Stimulated activated naive CD4-positive, alpha-beta T cell treated with Interleukin-2 at 50 U/mL for 16 hours (primary cell): ENCODE measurements around the gene GALNS.

Experiments used
- DNase-seq: peaks from one replicate; lab custom pipeline; 2025; lab: John Stamatoyannopoulos, UW

The GALNS gene

DNA sequence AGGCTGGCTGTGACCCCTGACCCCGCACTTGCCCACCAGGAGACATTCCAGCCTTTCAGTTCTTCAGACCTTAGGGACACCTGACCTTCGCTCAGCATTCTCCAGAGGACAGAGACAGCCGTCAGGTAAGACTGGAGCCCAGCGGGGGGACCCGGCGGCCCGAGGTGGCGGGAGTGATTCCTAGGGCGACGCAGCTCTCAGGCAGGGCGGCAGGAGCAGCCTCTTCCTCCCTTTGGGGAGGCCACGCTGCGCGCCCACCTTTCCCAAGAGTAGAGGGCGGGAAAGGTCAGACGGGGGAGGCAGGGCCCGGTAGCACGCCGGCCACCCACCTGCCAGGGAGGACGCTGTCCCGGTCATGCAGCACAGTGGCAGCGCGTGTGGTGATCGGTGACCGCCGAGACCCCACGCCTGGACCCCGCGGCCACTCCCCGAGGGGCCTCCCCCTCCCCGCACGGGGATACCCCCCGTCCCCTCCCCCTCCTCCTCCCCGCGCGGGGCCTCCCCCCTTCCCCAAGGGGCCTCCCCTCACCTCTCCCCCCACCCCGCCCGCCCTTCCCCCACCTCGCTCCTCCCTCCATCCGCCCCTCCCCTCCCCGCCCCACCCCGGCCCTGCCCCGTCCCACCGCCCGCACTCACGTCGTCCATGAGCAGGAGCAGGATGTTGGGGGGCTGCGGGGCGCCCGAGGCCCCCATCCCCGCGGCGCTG lies 472 bp downstream of the GALNS start:
- DNase-seq = peak; percentile 51

DNA sequence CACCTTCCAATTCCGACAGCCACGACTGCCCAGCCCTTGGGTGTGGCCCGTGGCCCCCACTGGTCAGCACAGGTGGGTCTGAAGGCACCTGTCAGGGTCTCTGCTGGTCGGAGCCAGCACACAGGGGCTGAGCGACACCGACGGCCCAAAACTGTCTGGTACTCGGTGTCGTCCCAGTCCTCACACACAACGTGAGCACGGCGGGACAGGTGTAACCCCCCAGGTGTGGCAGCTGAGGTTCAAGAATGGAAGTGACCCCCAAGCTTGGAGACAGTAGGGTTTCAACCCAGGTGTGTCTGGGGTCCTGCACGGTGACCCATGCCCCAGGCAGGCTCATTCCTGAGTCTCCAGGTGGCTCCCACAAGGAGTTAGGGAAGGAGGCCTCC lies 1.0 kb downstream of the GALNS start:
- no peak for DNase-seq

DNA sequence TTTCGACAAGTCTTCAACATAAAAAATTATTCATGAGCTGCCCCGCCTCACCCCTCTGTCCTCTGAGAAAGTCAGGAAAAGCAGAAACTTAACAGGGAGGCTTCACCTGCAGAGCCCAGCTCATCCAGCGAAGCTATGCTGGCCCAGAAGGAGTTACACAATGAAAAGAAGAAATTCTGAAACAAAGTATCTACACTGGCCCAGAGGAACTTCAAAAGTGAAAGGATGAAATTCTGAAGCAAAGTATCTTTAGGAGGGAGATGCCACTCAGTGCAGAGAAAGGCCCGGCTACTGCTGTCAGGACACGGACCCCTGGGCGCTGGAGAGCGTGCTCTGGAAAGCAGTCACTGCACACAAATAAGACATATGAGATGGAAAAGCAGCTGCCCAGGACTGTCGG lies 1.6 kb downstream of the GALNS start:
- no peak for DNase-seq

DNA sequence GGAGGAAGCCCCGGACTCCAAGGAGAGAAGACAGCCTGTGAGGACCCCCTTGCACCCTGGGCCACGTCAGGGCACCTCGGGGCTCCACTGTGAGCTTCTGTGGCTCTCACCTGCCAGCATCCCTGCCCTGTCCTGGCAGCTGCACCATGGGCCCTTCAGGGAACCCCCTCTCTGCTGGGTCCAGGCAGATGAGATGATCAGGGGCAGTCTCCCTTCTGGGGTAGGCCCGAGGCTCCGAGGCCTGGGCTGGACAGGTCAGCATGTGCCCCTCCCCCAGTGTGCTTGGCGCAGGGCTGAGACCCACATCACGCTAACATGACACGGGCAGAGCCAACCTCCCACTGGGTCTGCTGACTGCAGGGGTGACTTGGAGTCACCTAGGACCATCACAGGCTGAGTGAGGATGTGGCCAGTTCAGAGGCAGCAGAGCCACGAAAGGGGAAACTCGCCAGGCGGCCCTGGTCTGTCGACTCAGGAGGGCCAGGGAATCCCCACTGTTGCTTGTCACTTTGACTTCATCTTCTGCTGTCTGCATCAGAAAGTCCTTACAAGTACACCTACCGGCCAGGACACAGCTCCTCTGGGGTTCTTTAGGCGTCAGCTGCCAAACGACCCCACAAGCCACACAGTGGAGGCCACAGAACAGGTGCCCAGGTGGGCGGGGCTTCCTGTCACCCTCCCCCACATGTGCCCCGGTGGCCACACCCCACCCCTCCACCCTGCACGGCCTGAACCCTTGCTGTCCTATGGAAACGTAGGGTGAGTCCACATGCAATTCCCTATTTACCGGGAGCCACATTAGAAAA lies 2.2 kb downstream of the GALNS start:
- no peak for DNase-seq

DNA sequence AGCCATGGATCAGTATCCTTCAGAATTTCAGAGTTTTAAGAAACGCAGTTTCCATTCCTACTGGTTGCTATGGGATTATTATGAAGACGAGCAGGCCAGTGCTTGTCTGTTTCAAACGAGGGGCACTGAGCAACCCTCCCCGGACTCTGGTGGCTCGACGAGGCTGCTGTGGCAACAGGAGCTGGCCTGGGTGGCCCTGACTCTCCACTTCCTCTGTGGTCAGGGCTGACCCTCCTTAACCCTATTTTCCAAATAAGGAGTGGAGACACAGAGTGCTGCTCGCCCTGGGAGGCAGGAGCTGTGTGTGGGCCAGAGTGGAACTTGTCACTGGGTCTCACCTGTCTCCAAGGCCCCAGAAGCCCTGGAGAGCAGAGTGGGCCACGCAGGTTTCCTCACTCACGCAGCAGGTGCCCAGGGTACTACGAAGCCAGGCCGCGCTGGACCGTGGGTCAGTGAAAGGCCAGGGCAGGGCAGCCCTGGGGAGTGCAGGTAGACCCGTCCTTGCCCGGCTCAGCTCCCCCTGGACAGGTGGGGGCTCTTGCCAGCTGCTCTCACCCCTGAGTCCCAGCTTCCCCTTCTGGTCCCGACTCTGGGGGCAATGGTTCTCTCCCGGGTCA lies 3.3 kb downstream of the GALNS start:
- DNase-seq = no peak

DNA sequence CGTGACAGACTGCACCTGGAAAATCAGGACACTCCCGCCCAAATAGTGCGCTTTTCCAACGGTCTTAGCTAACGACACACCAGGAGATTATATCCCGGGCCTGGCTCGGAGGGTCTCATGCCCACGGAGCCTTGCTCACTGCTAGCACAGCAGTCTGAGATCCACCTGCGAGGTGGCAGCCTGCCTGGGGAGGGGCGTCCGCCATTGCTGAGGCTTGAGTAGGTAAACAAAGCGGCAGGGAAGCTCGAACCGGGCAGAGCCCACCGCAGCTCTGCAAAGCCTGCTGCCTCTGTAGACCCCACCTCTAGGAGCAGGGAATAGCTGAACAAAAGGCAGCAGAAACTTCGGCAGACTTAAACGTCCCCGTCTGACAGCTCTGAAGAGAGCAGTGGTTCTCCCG lies 5.1 kb downstream of the GALNS start:
- DNase-seq = no peak

DNA sequence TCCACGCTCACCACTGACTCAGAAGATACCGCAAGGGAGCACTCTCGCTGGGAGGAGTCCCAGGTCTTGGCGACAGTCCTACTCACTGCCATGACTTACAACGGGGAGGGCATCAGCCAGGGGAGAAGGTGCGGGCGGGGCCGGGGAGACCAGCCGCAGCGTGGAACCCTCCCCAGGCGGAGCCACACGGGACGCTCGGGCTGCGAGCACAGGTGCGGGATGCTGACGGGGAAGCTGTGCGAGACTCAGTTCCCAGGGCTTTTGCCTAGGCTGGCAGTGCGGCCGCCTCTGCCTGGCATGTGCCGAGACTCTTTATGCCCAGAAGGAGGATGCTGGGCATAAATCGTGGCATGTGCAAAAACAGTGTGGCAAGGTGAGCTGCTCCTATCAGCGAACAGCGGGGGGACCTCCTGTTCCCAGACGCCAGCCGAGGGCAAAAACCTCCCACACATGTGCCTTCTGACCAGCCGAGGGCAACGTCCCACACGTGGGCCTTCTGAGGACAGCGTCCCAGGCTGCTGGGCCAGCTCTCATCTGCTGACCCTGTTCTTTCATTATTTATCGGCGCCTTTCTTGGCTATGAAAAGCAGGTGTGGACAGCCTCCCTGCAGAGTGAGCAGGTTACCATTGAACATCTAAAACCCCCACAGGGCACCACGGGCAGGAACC lies 6.1 kb downstream of the GALNS start:
- no peak for DNase-seq

DNA sequence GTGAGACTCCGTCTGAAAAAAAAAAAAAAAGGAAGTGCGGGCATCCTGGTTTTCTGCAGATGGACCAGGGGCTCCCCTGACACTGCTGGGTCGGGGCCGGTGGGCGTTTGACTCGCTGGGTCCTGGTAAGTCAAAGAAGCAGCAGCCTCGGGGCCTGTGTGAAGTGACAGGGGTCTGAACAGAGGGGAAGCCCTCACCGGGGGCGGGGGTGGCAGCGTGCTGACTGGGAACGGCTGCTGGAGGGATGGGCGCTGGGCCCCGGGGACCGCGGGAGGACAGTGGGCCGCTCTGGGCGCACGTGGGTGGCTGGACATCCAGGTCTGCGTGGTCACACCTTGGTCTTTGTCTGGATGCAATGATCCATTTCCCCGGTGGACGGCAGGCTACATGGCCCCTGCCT lies 8.2 kb downstream of the GALNS start:
- DNase-seq = no peak

DNA sequence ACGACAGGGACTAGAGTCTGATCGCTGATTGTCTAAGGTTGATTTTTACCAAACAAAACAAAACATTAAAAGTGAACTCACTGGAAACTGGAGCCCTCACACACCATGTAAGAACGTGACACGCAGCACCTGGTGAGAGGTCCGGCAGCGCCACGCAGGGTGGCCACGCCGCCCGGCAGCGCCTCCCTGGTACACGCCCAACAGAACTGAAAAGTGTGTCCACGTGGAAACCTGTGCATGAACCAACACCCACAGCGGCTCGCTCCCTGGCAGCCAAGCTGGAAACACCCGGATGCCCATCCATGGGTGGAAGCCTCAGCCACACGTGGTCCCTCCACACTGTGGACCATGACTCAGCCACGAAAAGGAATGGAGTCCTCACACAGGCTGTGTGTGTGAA lies 9.1 kb downstream of the GALNS start:
- no peak for DNase-seq

DNA sequence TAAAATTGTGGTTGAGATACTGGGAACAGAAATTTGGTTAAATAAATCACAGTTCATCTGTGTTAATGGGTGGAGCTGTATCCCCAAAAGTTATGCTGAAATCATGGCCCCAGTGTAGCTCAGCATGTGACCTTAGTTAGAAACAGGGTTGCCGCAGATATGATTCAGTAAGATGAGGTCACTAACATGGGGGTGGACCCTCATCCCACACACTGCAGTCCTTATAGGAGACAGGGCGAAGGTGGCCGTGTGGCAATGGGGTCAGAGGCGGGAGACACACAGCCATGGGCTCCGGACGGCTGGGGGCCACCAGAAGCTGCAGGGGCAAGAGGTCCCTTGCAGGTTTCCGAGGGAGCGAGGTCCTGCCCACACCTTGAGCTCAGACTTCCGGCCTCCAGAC lies 10.7 kb downstream of the GALNS start:
- DNase-seq = no peak

DNA sequence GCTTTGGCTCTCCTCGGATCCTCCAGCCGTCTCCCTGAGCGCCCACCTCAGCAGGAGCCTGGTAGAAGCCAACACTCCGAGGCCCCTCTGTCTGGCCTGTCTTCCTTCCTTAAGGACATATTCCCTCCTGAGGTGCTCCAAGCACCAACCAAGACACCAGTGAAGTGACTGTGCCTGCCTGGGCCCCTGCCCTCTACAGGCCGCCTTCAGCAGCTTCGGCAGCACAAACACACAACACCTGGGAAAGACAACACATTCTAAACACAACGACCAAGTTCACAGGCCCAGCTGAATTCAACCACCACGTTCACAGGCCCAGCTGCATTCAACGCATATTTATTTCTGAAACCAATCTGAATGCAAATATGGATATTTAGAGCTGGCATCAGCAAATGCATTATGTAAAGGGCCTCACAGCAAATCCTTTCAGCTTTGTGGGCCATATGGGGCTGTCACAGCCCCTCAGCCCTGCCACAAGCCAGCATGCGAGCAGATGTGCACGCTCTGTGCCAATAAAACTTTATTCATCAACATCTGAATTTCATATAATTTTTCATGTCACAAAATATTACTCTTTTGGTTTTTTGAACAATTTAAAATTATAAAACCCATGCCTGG lies 12.2 kb downstream of the GALNS start:
- no peak for DNase-seq

DNA sequence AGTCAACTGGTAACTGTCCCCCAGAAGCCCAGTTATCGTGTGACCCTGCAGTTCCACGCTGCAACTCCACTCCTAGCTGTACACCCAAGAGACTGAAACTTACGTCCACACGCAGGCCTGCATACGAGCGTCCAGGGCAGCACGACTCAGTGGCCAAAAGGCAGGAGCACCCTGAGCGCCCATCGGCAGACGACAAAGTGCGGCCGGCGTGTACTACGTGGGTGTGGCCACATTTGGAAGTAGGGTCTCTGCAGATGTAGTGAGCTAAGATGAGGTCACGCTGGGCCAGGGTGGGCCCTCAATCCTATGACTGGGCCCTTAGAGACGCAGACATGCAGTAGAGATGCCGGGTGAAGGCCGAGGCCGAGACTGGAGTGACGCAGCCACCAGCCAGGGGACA lies 13.5 kb downstream of the GALNS start:
- no peak for DNase-seq

DNA sequence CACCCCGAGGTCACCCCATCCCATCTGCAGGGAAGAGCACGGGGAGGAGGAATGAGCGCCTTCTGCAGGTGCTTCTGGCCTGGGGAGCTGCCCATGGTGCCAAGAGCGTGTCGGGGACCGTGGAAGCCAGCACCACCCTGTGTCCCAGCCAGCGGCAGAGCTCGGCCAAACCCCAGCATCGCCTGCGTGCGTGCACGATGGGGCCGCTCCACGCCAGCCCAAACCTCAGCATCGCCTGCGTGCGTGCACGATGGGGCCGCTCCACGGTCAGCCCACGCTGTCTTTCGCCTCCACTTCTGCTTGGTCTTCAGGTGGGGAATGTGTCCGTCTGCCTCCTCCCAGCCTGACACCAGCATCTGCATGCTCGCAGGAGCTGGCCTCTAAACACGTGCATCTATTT lies 13.9 kb downstream of the GALNS start:
- no peak for DNase-seq

DNA sequence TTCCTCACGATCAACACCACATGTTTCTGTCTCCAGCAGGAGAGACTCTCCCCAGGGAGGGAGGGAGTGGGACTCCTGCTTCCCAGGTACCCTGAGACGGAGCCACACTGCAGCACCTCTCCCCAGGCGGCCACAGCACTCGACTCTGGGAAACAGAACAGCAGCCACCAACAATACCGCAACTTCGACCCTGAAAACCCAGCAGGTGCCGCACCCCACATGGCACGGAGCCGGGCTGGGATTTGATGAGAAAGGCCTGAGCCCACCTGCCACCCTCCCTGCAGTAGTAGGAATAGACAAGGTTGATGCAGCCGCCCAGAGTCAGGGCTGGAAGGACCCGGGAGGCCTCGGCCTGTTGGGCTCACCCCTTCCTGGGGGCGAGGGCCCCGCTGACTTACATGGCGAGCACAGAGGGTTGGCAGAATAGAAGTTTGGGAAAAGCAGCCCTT lies 14.4 kb downstream of the GALNS start:
- DNase-seq = no peak

DNA sequence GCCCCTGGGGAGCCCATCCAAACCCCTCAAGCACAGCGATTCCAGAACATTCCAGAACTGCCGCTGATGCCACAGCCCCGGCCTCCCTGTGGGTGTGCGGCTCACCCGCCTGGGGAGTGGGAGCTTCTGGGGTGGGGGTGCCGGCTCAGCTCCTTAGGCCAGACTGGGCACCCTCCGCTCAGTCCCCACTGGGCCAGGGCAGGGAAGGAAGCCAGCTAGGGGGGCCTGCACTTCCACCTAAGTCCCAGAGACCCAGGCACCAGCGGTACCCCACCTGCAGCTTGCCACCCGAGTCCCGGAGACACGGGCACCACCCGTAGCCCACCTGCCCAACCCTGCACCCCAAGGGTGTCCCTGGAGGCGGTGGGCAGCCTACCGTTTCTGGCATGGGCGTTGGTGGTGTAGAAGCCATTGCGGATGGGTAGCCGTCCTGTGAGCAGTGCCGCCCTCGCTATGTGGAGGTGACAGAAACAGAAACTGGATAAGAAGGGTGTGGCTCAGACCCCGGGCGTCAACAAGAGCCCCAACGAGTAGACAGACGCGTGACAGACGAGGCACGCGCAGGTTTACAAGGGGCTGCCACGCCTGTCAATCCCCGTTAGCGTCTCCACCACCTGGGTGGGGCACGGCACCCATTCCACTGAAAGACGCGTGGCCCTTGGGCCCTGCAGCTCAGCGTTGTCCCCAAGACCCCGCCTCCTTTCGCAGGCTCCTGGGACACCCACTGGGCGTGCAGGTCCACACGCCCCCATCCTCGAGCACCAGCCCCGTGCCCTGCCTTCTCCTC lies 15.0 kb downstream of the GALNS start:
- DNase-seq = no peak

DNA sequence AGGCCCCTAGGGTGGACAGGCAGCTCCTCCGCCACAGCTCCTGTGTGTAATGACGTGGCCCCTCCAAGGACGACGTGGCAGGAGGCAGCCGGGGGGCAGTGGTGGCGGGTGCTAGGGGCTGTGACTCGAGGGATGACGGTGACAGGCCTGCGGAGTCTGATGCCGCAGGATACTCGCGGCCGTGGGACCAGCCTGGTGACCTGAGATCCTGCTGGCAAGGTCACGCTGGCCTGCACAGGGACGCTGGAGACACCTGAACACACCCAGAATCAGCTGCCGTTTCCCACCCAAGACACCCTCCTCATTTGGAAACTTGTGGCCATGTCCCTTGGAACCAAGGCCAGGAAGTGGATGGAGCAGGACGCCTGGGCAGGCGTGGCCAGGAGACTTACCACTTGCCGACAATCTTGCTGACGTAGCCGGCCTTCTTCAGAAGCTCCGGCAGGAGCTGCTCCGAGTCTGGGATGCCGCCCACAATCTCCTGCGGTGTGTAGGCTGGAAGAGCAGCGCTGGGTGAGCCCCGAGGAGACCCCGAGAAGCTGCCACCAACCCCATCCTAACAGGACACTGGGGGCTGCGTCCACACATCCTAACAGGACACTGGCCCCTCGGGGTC lies 16.0 kb downstream of the GALNS start:
- no peak for DNase-seq

DNA sequence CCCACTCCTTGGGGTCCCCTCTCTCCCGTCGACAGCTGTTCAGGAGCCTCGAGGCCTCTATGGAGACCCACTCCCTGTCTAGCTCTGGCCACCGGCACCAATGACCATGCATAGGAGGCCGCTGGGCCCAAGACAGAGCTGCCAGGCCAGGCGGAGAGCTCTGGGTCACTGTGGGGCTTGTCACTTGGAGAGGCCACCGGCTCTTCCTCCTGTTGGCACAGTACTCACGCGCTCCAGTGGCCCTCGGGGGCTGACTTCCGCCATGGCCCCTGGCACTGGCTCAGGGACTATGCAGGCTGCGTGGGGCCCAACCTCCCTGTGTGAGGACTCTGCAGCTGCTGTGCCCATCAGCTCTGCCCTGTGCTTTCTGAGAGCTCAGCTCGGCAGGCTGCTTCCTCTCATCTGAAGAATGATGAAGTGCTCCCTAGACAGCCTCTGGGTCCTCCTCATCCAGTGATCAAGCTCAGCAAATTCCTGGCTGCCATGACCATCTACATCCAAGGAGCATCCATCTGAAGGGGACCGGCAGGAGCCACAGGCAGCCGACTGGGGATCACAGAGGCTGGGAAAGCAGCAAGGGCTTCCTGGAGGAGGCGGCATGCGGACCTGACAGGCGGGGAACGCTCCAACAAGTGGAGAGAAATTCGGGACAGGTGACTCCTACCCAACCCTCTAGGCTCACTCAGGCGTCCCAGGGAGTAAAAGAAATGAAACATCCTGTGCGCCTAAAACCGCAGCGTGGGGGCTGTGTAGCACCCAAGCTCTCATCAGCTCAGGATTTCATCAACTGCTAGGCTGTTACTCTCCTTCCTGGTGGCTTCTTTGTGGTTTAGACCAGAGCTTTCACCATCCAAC lies 16.8 kb downstream of the GALNS start:
- DNase-seq = no peak

DNA sequence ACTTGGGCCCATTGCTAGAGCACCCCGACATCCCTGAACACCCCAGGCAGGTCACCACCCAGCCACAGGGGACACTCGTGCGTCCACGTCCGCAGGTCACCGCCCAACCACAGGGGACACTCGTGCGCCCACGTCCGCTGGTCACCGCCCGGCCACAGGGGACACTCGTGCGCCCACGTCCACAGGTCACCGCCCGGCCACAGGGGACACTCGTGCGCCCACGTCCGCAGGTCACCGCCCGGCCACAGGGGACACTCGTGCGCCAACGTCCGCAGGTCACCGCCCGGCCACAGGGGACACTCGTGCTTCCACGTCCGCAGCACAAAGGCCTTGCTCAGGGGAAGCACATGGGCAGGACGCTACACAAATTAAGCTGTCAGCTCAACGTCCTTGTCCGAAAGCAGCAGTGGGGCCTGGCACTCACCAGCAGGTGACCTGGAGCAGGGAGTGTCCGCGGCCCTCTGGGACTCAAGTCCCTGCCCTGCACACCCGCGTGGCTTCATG lies 17.7 kb downstream of the GALNS start:
- no peak for DNase-seq

DNA sequence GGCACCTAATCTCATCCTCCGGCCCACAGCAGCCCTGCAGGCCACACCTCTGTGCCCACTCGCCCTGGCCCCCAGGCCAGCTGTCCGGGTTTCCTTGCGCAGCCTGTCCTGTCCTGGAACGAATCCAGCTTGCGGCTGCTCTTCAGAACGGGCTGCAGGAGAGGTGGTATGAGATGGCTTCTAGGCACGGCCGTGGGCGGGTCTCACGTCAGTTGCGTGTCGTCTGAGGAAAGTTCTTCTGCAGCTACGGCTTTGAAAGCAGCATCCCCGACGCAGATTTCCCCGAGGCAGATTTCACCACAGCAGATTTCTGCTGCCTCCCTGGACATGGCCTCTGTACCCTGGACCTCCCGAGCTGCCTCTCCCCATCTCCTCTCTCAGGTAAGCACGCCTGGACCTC lies 18.2 kb downstream of the GALNS start:
- no peak for DNase-seq

DNA sequence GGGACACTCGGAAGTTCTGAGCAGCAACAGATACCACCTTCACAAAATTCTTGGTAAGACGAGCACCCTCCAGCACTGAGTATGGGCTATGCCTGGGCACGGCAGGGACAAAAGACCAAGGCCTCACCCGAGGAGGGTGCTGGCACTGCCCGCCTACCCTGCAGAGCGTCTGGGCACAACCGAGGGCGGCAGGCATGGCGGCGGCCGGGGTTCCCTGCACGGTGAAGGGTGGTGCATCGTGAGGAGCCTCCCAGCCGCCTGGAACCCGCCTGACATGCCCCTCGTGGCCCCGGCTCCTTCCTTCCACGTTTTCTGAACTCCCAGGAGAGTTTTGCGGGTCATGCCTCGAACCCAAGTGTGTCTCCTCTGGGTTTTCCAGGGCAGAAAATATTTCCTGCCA lies 18.9 kb downstream of the GALNS start:
- DNase-seq = no peak
